IPS-NIHi11 (cell line): ENCODE measurements around the gene NMS.

Source experiments
- DNase-seq: peaks from one replicate; pipeline ENCODE4 v3.0.0; 2012; ENCODE audit warnings: mixed read lengths, low spot score

NMS gene

GRCh38 chr2:100484390-100484789 lies 14.1 kb downstream of the NMS start:
- no peak for DNase-seq

DNA sequence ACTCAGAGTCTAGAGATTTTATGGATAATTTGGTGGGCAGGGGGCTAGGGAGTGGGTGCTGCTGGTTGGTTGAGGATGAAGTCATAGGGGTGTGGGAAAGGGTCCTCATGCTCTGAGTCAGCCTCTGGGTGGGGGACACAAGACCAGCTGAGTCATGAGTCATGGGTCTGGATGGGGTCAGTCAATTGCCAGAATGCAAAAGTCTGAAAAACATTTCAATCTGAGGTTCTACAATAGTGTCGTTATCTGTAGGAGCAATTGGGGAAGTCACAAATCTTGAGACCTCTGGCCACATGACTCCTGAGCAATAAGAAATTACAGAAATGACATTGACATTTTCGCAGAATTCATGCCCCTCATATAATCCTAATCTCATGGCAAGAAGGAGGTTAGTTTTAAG lies 15.1 kb downstream of the NMS start:
- no peak for DNase-seq

- no peak for DNase-seq
These were observed 24.4 kb downstream of the NMS start for GRCh38 chr2:100494712-100495111.

DNA sequence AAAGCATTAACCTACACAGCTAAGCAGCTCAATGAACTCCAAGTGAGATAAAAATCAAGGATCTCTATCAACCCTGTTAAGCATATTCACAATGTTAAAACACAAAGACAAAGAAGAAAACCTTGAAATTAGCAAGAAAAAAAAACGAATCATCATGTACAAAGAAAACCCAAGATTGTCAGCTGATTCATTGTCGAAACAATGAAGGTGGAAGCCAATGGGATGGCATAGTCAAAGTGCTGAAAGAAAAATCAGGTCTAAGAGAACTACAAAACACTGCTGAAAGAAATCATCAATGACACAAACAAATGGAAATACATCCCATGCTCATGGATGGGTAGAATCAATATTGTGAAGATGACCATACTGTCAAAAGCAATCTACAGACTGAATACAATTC lies 32.5 kb downstream of the NMS start:
- DNase-seq, result no peak

GRCh38 chr2:100504542-100504941 lies 34.3 kb downstream of the NMS start:
- DNase-seq, result no peak

- no peak for DNase-seq
These were observed 38.8 kb downstream of the NMS start for GRCh38 chr2:100509066-100509465.

DNA sequence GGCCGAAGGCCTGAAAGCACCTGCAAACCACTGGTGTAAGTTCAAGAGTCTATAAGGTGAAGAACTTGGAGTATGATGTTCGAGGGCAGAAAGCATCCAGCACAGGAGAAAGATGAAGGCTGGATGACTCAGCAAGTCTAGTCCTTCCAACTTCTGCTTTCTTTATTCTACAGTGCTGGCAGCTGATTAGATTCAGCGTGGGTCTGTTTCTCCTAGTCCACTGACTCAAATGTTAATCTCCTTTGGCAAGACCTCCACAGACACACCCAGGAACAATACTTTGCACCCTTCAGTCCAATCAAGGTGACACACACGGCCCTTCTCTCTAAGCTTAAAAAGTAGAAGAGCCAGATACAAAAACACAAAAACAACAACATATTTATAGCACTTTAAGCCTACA lies 43.4 kb downstream of the NMS start:
- no peak for DNase-seq

DNA sequence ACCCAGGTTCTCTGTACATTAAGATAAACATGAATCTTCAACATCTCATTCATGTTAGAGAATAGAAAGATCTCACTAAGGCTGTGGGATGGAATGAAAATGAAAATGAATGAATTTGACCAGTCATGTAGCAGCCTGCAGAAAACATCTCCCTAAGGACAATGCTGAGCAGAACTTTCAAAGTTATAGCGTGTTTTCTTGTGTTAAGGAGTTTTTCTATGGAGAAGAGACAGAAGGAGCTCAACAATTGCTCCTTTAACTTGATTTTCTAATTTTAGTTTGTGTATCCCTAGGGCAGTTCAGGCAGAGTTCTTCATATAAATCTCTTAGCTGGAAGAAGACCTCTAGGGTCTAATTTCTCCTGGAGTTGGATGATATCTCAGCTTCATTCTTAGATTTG lies 47.3 kb downstream of the NMS start:
- DNase-seq, result no peak

- no peak for DNase-seq
These were observed 48.5 kb downstream of the NMS start for GRCh38 chr2:100518801-100519200.

GRCh38 chr2:100520224-100520623 lies 49.9 kb downstream of the NMS start:
- DNase-seq, result no peak

DNA sequence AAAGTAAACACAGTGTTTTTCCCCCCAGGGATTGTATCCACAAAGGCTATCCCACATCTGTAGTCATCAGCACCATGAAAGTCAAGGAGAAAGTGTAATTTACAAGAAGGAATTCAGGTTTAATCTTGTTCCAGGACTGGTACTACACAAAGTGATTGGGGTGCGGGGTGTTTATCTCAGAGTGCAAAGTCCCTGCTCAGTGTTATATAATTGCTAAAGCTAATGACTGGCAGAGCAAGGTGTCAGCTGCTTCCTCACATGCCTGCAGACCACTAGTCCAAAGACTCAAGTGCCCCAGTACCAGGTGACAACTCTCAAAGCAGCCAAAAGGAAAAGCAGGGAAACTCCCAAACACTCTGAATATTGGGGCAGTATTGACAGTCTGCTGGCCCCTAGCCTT lies 52.1 kb downstream of the NMS start:
- DNase-seq, result no peak

DNA sequence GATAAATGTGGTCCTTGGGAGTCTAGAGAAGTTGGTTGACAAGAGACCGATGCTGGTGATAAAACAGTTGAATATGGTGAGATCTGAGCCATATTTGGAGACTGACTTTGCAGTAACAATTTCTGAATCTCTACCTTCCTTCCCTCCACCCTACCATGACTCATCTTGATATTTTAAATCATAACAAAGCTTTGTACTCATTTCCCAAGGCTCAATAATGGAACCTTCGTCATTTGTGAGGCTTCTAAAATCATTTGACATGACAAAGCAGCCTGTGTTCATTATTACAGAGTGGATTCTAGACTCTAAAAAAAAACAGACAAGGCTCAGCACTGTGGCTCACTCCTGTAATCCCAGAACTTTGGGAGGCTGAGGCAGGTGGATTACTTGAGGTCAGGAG lies 54.0 kb downstream of the NMS start:
- no peak for DNase-seq

DNA sequence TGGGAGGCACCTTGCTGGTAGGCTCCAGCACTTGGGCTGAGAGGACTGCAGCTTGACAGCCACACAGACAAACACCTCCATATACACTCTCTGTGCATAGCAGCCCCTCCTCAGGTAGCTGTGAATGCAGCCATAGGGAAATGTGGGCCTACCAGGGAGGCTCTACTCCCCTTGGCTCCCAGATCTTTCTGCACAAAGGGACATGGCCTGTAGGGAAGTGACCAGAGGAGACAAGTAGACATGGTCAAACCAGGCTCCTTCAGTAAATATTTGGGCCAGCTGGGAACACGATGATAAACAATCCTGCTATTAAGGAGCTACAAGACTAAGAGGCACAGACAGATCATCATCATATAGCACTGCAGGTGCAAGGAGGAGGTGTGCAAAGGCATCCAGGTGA lies 56.6 kb downstream of the NMS start:
- DNase-seq, result no peak

- no peak for DNase-seq
These were observed 57.2 kb downstream of the NMS start for GRCh38 chr2:100527440-100528015.

GRCh38 chr2:100529176-100529575 lies 58.9 kb downstream of the NMS start:
- no peak for DNase-seq

DNA sequence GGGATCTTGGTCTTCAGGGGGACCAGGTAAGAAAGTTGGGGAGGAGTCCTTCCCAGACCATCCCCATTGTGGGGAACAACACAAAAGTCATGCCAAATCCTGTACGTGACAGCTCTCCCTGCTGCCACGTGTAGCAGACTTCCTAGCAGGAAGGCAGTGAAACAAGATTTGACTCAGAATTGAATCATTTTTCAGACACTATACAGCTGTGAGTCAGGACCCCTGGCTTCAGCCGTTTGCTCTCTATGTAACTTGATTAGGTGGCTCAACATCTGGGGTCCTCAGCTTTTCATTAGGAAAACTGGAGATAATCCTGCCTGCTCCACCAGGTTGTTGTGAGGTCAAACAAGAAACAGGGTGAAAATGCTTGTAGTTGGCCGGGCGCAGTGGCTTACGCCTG lies 59.6 kb downstream of the NMS start:
- DNase-seq, result no peak
